B cell (primary cell): ENCODE data around the gene HOXA3. TPM values are rescaled to one million over a fixed set of nuclear protein-coding genes. Genes with fewer than 3 reads are reported as not detected.

Experiments used
- ATAC-seq: fragments of 200-7000 bp; cut with Tn5 transposase; one replicate; pipeline ENCODE4 v1.10.0; 2021; ENCODE audit warnings: low read depth, mild to moderate bottlenecking, moderate number of reproducible peaks, moderate library complexity
- CTCF ChIA-PET: fragments of 350-600 bp; sonication (Branson Sonifier 250); formaldehyde crosslinking; loops from one replicate; lab custom pipeline; 2021; ENCODE audit warnings: antibody characterized with exemption, inconsistent platforms; lab: Charles Lee
- POLR2A ChIA-PET: fragments of 350-600 bp; sonication (Branson Sonifier 250); formaldehyde crosslinking; loops from one replicate; lab custom pipeline; 2021; ENCODE audit warnings: antibody characterized with exemption; lab: Charles Lee
- DNase-seq: peaks from one replicate; pipeline ENCODE4 v3.0.0; 2013
- H2AFZ ChIP-seq: 2 replicates; pipeline ENCODE4 v1.6.1; 2012; ENCODE audit warnings: mild to moderate bottlenecking, low read depth, low read length; ENCODE audit not compliant: insufficient read depth, poor library complexity, severe bottlenecking
- H3K27ac ChIP-seq, 2 donors: 1 replicate in 1 of 2; 2 replicates in 1 of 2; pipeline ENCODE4 v1.5.1; 2012 to 2013; ENCODE audit warnings: low read length in 2 of 2, mild to moderate bottlenecking in 2 of 2, moderate library complexity in 1 of 2
- H3K27me3 ChIP-seq, 4 experiments: fragments of 200-600 bp in 1 of 4; sonication (generic) in 1 of 4; replicated peaks in 1 of 4; 1 replicate in 2 of 4; 2 replicates in 2 of 4; pipeline versions ENCODE4 v1.6.1 to v1.7.0; 2013 to 2016; ENCODE audit warnings: low read length in 3 of 4, mild to moderate bottlenecking in 2 of 4, mixed read lengths in 1 of 4, moderate library complexity in 1 of 4; ENCODE audit not compliant: insufficient read depth in 4 of 4, control insufficient read depth in 3 of 4; ENCODE audit errors: control extremely low read depth in 1 of 4
- H3K36me3 ChIP-seq, 2 experiments: replicated peaks in 1 of 2; 1 replicate in 1 of 2; 2 replicates in 1 of 2; pipeline versions ENCODE4 v1.6.1 to v1.7.1; 2013; ENCODE audit warnings: low read length in 1 of 2; ENCODE audit not compliant: insufficient read depth in 2 of 2, control insufficient read depth in 1 of 2; ENCODE audit errors: control extremely low read depth in 1 of 2, extremely low read depth in 1 of 2
- H3K4me1 ChIP-seq, 2 donors: fragments of 200-600 bp in 1 of 2; sonication (generic) in 1 of 2; 1 replicate in 1 of 2; 2 replicates in 1 of 2; pipeline versions ENCODE4 v1.5.1 to v1.6.1; 2013 to 2017; ENCODE audit warnings: low read length in 2 of 2; ENCODE audit not compliant: control insufficient read depth in 2 of 2, insufficient read depth in 2 of 2
- H3K4me2 ChIP-seq: replicated peaks from 2 replicates; pipeline ENCODE3; 2012; ENCODE audit warnings: mild to moderate bottlenecking, low read depth, low read length; ENCODE audit not compliant: poor library complexity, severe bottlenecking
- H3K4me3 ChIP-seq, 5 experiments: fragments of 200-600 bp in 1 of 5; sonication (generic) in 1 of 5; 1 replicate in 3 of 5; 2 replicates in 2 of 5; pipeline versions ENCODE4 v1.5.1 to v1.7.0; 2011 to 2016; ENCODE audit warnings: low read length in 4 of 5, mild to moderate bottlenecking in 4 of 5, low read depth in 2 of 5, control low read depth in 1 of 5, moderate library complexity in 1 of 5; ENCODE audit not compliant: insufficient read depth in 1 of 5; ENCODE audit errors: control extremely low read depth in 1 of 5, extremely low read depth in 1 of 5
- H3K79me2 ChIP-seq: fragments of 200-600 bp; sonication (generic); one replicate; pipeline ENCODE4 v1.6.0; 2016; ENCODE audit warnings: low read length; ENCODE audit not compliant: control insufficient read depth, insufficient read depth
- H3K9ac ChIP-seq: fragments of 200-600 bp; sonication (generic); 2 replicates; pipeline ENCODE4 v1.6.1; 2017; ENCODE audit warnings: mild to moderate bottlenecking, low read length, moderate library complexity
- H3K9me3 ChIP-seq, 3 donors: one replicate each; pipeline versions ENCODE4 v1.6.1 to v1.7.1; 2013; ENCODE audit warnings: low read length in 2 of 3; ENCODE audit not compliant: control insufficient read depth in 2 of 3, insufficient read depth in 1 of 3; ENCODE audit errors: control extremely low read depth in 1 of 3
- H4K20me1 ChIP-seq: 2 replicates; pipeline ENCODE4 v1.6.0; 2012; ENCODE audit warnings: mild to moderate bottlenecking, low read length; ENCODE audit not compliant: insufficient read depth, control insufficient read depth, poor library complexity, severe bottlenecking
- H3K27ac Mint-ChIP-seq: one replicate; pipeline ENCODE4 v1.8.0; 2021; ENCODE audit warnings: mixed read lengths
- H3K27me3 Mint-ChIP-seq: one replicate; pipeline ENCODE4 v1.8.0; 2021; ENCODE audit warnings: mixed read lengths
- H3K4me1 Mint-ChIP-seq: one replicate; pipeline ENCODE4 v1.8.0; 2021; ENCODE audit warnings: mixed read lengths
- H3K4me3 Mint-ChIP-seq: one replicate; pipeline ENCODE4 v1.8.0; 2021; ENCODE audit warnings: mixed read lengths
- H3K9me3 Mint-ChIP-seq: one replicate; pipeline ENCODE4 v1.8.0; 2022; ENCODE audit warnings: mixed read lengths; ENCODE audit not compliant: insufficient read depth
- EZH2 ChIP-seq: IDR thresholded peaks from 2 replicates; pipeline ENCODE4 v1.6.1; 2012; ENCODE audit warnings: borderline replicate concordance, low read depth, mild to moderate bottlenecking, moderate library complexity, low read length; ENCODE audit not compliant: insufficient read depth, poor library complexity, severe bottlenecking
- WGBS: methylation state at CpG from one replicate; pipeline ENCODE4 v1.1.5; 2013; ENCODE audit warnings: missing lambda C conversion rate; ENCODE audit not compliant: insufficient coverage; 5-methylcytosine and 5-hydroxymethylcytosine counted together
- intact Hi-C: fragments of 100-400 bp; cut with micrococcal nuclease; formaldehyde crosslinking; loops from one replicate; pipeline ENCODE4 v1.10.0; 2022
- polyA plus RNA-seq: library from polyadenylated mRNA; depleted of rRNA; stranded (reverse); fragments of >200 nt; gene quantifications from 2 replicates; pipeline ENCODE4 v1.2.3, GENCODE V29; 2012
- total RNA-seq, 2 donors: library from RNA; stranded (reverse); fragments of 120-200 nt in 1 of 2; gene quantifications; 1 replicate in 1 of 2; 2 replicates in 1 of 2; pipeline versions ENCODE4 v1.2.3 to v1.2.4, GENCODE V29; 2013 to 2022
- TF ChIP-seq, protein P1 (sequence below): fragments of 200-600 bp; IDR thresholded peaks from one replicate; pipeline ENCODE4 v1.8.0; 2022; ENCODE audit warnings: antibody characterized with exemption, mild to moderate bottlenecking

The HOXA3 gene
- total and polyA plus RNA-seq, 2 donors (not counting 1 experiment from before 2014, with no cell fraction given) = 0.07 TPM; not detected in 1

DNA sequence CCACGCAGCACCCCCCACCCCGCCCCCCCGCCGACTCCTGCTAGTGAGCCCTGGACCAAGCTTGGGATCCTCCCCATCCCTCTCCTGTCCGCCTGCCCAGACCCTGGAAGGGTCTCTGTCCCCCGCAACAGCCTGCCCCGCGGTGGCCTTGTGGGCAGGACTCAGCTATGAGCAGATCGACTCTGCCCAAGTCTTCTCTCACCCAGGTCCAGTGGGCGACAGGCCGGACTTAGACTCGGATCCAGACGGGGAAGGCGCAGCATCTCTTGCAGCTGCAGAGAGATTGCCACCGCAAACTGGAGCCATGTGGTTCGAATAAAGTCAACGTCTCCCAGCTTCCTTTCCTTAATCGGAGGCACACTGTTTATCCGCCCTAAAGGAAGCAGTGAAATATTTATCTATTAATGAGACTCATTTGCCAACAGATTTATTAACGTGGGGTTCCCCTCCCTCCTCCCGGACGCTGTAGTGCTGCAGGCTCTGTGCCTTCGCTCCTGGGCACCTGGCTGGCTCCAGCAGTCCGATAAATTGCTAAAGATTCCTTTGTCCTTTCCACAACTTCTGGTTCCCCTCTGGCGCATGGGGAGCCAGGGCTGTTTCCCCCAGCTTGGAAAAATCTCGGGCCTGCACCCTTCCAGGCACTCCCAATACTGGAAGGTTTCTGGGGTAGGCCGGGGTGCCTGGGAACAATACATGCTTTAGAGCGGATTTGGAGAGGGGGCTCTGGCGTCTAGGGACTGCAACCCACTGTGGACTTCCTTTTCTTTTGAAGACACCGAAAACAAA is 4.7 kb upstream of the HOXA3 start:
- Histone ChIP-seq H3K36me3 (no peaks in the 10 kb centered on the region), H3K79me2 (no peaks in the 10 kb centered on the region), H3K4me2 (no peak overlapping the region), H4K20me1 (peaks cover 10% of the 10 kb centered on the region), H3K4me3 (no peak overlapping the region), H3K27me3 (peaks cover 1 to 94% (median 79%) of the 10 kb centered on the region in 4 experiments), H3K9me3 (peaks cover 0 to 81% (median 18%) of the 10 kb centered on the region in 3 donors), H2AFZ (no peak overlapping the region), H3K9ac (no peak overlapping the region), H3K27ac (no peak overlapping the region), H3K4me1 (peaks cover 62 to 74% of the 10 kb centered on the region in 2 donors)
- Mint-ChIP-seq H3K9me3 (no peaks in the 10 kb centered on the region), H3K27ac (peak overlapping the region; percentile 87), H3K27me3 (peaks cover 71% of the 10 kb centered on the region), H3K4me1 (peaks cover 38% of the 10 kb centered on the region), H3K4me3 (peak overlapping the region; percentile 23)
- POLR2A ChIA-PET = interaction anchor here (0.6 to 1.5 kb wide), 2 partner anchors 35 to 1301 kb away, joined by 3 to 4 read pairs; no protein-coding TSS in a partner anchor
- TF ChIP-seq, protein P1, sequence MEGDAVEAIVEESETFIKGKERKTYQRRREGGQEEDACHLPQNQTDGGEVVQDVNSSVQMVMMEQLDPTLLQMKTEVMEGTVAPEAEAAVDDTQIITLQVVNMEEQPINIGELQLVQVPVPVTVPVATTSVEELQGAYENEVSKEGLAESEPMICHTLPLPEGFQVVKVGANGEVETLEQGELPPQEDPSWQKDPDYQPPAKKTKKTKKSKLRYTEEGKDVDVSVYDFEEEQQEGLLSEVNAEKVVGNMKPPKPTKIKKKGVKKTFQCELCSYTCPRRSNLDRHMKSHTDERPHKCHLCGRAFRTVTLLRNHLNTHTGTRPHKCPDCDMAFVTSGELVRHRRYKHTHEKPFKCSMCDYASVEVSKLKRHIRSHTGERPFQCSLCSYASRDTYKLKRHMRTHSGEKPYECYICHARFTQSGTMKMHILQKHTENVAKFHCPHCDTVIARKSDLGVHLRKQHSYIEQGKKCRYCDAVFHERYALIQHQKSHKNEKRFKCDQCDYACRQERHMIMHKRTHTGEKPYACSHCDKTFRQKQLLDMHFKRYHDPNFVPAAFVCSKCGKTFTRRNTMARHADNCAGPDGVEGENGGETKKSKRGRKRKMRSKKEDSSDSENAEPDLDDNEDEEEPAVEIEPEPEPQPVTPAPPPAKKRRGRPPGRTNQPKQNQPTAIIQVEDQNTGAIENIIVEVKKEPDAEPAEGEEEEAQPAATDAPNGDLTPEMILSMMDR = no peak
- TF ChIP-seq EZH2 = no peak
- intact Hi-C loops = loop anchor here (2.0 kb wide), 2 partner anchors 84 to 1300 kb away; no protein-coding TSS in a partner anchor
- DNase-seq = peak; percentile 45
- CTCF ChIA-PET = interaction anchor here (0.7 to 2.0 kb wide), 6 partner anchors 11 to 1303 kb away, joined by 3 to 7 read pairs (median 4); no protein-coding TSS in a partner anchor
- ATAC-seq = no peak
- WGBS = 9% methylated on average over 19 of the region's 30 CpGs
